HG02981 (cell line): Measurements from ENCODE around the gene PEX6.
A peak's percentile ranks its signal among the peaks of the same experiment; 100 is the strongest.

Experiments
- ATAC-seq: cut with Tn5 transposase; IDR thresholded peaks from one replicate; pipeline ENCODE4 v1.9.1; 2021; ENCODE audit warnings: mild to moderate bottlenecking, moderate library complexity; ENCODE audit not compliant: unreplicated experiment

Gene PEX6

GRCh38 chr6:42978839-42979522 is at the start of gene PEX6:
TSS of gene PEX6 (minus strand) at chr6:42979181. CDS start at chr6:42979150, 31 bp downstream.
- peak; percentile 92 for ATAC-seq

GRCh38 chr6:43026365-43026764 is 47.4 kb upstream of the PEX6 start:
- ATAC-seq = no peak

GRCh38 chr6:43024436-43024835 is 45.5 kb upstream of the PEX6 start:
- ATAC-seq = no peak

GRCh38 chr6:43021270-43022047 is 42.5 kb upstream of the PEX6 start, which contains the start of gene RRP36:
TSS of gene RRP36 (plus strand) at chr6:43021623. CDS start at chr6:43021655, 32 bp downstream.
- peak; percentile 79 for ATAC-seq

- ATAC-seq = no peak
These were observed 41.9 kb upstream of the PEX6 start for GRCh38 chr6:43020847-43021246.

GRCh38 chr6:43020052-43020705 is 41.2 kb upstream of the PEX6 start:
- ATAC-seq = no peak

GRCh38 chr6:43019152-43019551 is 40.2 kb upstream of the PEX6 start:
- ATAC-seq = no peak

- no peak for ATAC-seq
These were observed 38.0 kb upstream of the PEX6 start for GRCh38 chr6:43016943-43017334.

GRCh38 chr6:43016176-43016942 is 37.4 kb upstream of the PEX6 start:
- ATAC-seq = no peak

- no peak for ATAC-seq
These were observed 35.5 kb upstream of the PEX6 start for GRCh38 chr6:43014434-43014909.

- ATAC-seq = peak; percentile 93
These were observed 35.0 kb upstream of the PEX6 start, which contains the start of the genes KLHDC3 and MEA1 for GRCh38 chr6:43013843-43014433. TSS of gene KLHDC3 (plus strand) at chr6:43014249. CDS start at chr6:43017193, 2,944 bp downstream. TSS of gene MEA1 (minus strand) at chr6:43013946. CDS start at chr6:43013813, 133 bp downstream.

GRCh38 chr6:43013097-43013842 is 34.3 kb upstream of the PEX6 start:
- ATAC-seq = no peak

- no peak for ATAC-seq
These were observed 33.4 kb upstream of the PEX6 start for GRCh38 chr6:43012364-43012763.

- ATAC-seq = no peak
These were observed 32.2 kb upstream of the PEX6 start for GRCh38 chr6:43011207-43011606.

GRCh38 chr6:43009124-43009523 is 30.1 kb upstream of the PEX6 start:
- ATAC-seq = no peak

- no peak for ATAC-seq
These were observed 28.1 kb upstream of the PEX6 start for GRCh38 chr6:43007126-43007525.

GRCh38 chr6:43006251-43006650 is 27.3 kb upstream of the PEX6 start:
- ATAC-seq = no peak

- no peak for ATAC-seq
These were observed 26.9 kb upstream of the PEX6 start for GRCh38 chr6:43005844-43006243.

GRCh38 chr6:43001843-43002242 is 22.9 kb upstream of the PEX6 start:
- no peak for ATAC-seq
